PFSK-1 (cell line): ENCODE data around the gene FZD7.

ENCODE experiments used
- FOXP2 ChIP-seq: optimal IDR thresholded peaks from 2 replicates; pipeline ENCODE3; 2011; ENCODE audit warnings: borderline replicate concordance, control low read depth, inconsistent platforms; ENCODE audit not compliant: insufficient read depth; ENCODE audit errors: extremely low read length, extremely low read depth
- POLR2AphosphoS5 ChIP-seq: IDR thresholded peaks from 2 replicates; pipeline ENCODE4 v1.6.1; 2012; ENCODE audit warnings: low read depth, mild to moderate bottlenecking, control low read depth, low read length, moderate library complexity
- REST ChIP-seq, 2 experiments: IDR thresholded peaks; 2 replicates each; pipeline versions ENCODE4 v1.6.1 to v1.8.0; 2011 to 2012; ENCODE audit warnings: low read depth in 2 of 2, low read length in 2 of 2, control low read depth in 1 of 2, inconsistent platforms in 1 of 2, mild to moderate bottlenecking in 1 of 2, moderate library complexity in 1 of 2; ENCODE audit not compliant: insufficient read depth in 1 of 2
- SIN3A ChIP-seq: IDR thresholded peaks from 2 replicates; pipeline ENCODE4 v1.6.1; 2012; ENCODE audit warnings: mild to moderate bottlenecking, low read length, moderate library complexity, borderline replicate concordance; ENCODE audit not compliant: insufficient read depth
- TAF1 ChIP-seq: IDR thresholded peaks from 2 replicates; pipeline ENCODE4 v1.6.1; 2012; ENCODE audit warnings: low read length, control low read depth, borderline replicate concordance; ENCODE audit not compliant: insufficient read depth

FZD7 gene

GRCh38 chr2:202074324-202074723 lies 40.7 kb downstream of the FZD7 start:
- no peak for TF ChIP-seq REST (IDR thresholded peaks at IDR 0.05; ENCODE audit: insufficient read depth in 1 of 2, low read depth in 2 of 2, low read length in 2 of 2)
- no peak for TF ChIP-seq TAF1
- no peak for TF ChIP-seq FOXP2
- no peak for TF ChIP-seq SIN3A
- no peak for TF ChIP-seq POLR2AphosphoS5

GRCh38 chr2:202079310-202079709 lies 45.7 kb downstream of the FZD7 start:
- no peak for TF ChIP-seq POLR2AphosphoS5
- TF ChIP-seq SIN3A = no peak
- no peak for TF ChIP-seq FOXP2
- no peak for TF ChIP-seq REST (IDR thresholded peaks at IDR 0.05; ENCODE audit: insufficient read depth in 1 of 2, low read depth in 2 of 2, low read length in 2 of 2)
- no peak for TF ChIP-seq TAF1

- TF ChIP-seq TAF1 (no peak), FOXP2 (no peak), REST (IDR thresholded peaks at IDR 0.05; ENCODE audit: insufficient read depth in 1 of 2, low read depth in 2 of 2, low read length in 2 of 2) (no peak), SIN3A (no peak), POLR2AphosphoS5 (no peak)
Measured at GRCh38 chr2:202084265-202084664, 50.6 kb downstream of the FZD7 start.
